HEK293 (cell line): Measurements from ENCODE around the gene HOOK1.

Experiments
- BCL11A ChIP-seq: fragments of 450-650 bp; formaldehyde crosslinking; IDR thresholded peaks from 2 replicates; pipeline ENCODE4 v1.5.1; 2016; ENCODE audit warnings: low read depth, missing biosample characterization, missing genetic modification characterization
- MEIS1 ChIP-seq: sonication (generic); formaldehyde crosslinking; IDR thresholded peaks from 2 replicates; pipeline ENCODE4 v1.8.1; 2022; ENCODE audit warnings: missing genetic modification reagents, mild to moderate bottlenecking, borderline replicate concordance
- RBAK ChIP-seq: fragments of 450-650 bp; formaldehyde crosslinking; IDR thresholded peaks from 2 replicates; pipeline ENCODE4 v1.5.1; 2016; ENCODE audit warnings: missing biosample characterization, missing genetic modification characterization
- TCF7L2 ChIP-seq: IDR thresholded peaks from 2 replicates; pipeline ENCODE4 v1.6.1; 2011; ENCODE audit warnings: low read depth, mild to moderate bottlenecking, inconsistent platforms, low read length, moderate library complexity, borderline replicate concordance
- ZBTB20 ChIP-seq: fragments of 450-650 bp; formaldehyde crosslinking; IDR thresholded peaks from 2 replicates; pipeline ENCODE4 v1.5.1; 2016; ENCODE audit warnings: missing biosample characterization, missing genetic modification characterization
- ZNF146 ChIP-seq: fragments of 450-650 bp; formaldehyde crosslinking; IDR thresholded peaks from 2 replicates; pipeline ENCODE4 v1.5.1; 2016; ENCODE audit warnings: missing biosample characterization, missing genetic modification characterization
- ZNF37A ChIP-seq: fragments of 450-650 bp; IDR thresholded peaks from 2 replicates; pipeline ENCODE4 v1.5.1; 2018; ENCODE audit warnings: missing biosample characterization, missing genetic modification characterization
- ZNF776 ChIP-seq: fragments of 450-650 bp; formaldehyde crosslinking; IDR thresholded peaks from 2 replicates; pipeline ENCODE4 v1.5.0; 2017; ENCODE audit warnings: missing biosample characterization, missing genetic modification characterization, borderline replicate concordance
- ZNF843 ChIP-seq: fragments of 450-650 bp; formaldehyde crosslinking; IDR thresholded peaks from 2 replicates; pipeline ENCODE4 v1.5.1; 2016; ENCODE audit warnings: missing biosample characterization, missing genetic modification characterization
- TF ChIP-seq, protein P1 (sequence below): fragments of 450-650 bp; formaldehyde crosslinking; IDR thresholded peaks from 2 replicates; pipeline ENCODE4 v1.5.1; 2016; ENCODE audit warnings: missing biosample characterization, missing genetic modification characterization
- TF ChIP-seq, protein P2 (sequence below): fragments of 450-650 bp; formaldehyde crosslinking; IDR thresholded peaks from 2 replicates; pipeline ENCODE4 v1.5.1; 2016; ENCODE audit warnings: missing biosample characterization, missing genetic modification characterization
- TF ChIP-seq, protein P3 (sequence below): fragments of 450-650 bp; IDR thresholded peaks from 2 replicates; pipeline ENCODE4 v1.5.1; 2018; ENCODE audit warnings: missing biosample characterization, mild to moderate bottlenecking, missing genetic modification characterization
- TF ChIP-seq, protein P4 (sequence below): fragments of 450-650 bp; formaldehyde crosslinking; IDR thresholded peaks from 2 replicates; pipeline ENCODE4 v1.5.1; 2016; ENCODE audit warnings: missing biosample characterization, missing genetic modification characterization, borderline replicate concordance

DNA sequence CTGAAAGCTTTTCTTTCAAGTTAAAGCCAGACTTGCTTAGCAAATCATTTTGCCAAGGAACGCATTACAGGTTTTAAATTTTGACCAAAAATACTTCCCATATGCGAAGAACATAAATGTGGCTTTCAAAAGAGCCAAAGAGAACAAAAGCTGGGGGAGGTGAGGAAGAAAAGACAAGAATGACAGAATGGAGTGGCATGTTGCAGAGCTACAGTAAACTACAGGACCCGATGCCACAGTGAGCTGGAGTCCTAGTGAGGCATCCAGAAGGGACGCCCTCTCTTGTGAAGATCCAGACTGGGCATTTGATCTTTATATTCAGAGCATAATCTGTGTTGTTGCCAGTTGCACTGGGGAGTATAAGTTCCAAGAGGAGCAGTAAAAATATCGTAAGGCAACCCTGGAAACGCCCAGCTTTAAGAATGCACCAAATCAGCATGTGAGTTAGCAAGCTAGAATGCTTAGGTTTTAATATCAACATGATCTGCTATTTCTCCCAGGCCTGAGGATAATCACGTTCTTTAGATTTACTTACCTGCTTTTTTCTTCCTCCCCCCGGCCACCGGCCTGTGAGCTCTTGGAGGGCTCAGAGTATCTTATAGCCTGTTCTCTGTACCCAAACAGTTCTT lies 48.4 kb upstream of the HOOK1 start:
- TF ChIP-seq RBAK (tag by site-specific recombination) (no peak), ZBTB20 (tag by site-specific recombination) (no peak), BCL11A (tag by site-specific recombination) (no peak), ZNF146 (no peak), ZNF843 (tag by site-specific recombination) (no peak), ZNF37A (tag by site-specific recombination) (no peak), MEIS1 (CRISPR knock-in tag) (no peak), TCF7L2 (no peak), ZNF776 (tag by site-specific recombination) (no peak)
- TF ChIP-seq, protein P1, sequence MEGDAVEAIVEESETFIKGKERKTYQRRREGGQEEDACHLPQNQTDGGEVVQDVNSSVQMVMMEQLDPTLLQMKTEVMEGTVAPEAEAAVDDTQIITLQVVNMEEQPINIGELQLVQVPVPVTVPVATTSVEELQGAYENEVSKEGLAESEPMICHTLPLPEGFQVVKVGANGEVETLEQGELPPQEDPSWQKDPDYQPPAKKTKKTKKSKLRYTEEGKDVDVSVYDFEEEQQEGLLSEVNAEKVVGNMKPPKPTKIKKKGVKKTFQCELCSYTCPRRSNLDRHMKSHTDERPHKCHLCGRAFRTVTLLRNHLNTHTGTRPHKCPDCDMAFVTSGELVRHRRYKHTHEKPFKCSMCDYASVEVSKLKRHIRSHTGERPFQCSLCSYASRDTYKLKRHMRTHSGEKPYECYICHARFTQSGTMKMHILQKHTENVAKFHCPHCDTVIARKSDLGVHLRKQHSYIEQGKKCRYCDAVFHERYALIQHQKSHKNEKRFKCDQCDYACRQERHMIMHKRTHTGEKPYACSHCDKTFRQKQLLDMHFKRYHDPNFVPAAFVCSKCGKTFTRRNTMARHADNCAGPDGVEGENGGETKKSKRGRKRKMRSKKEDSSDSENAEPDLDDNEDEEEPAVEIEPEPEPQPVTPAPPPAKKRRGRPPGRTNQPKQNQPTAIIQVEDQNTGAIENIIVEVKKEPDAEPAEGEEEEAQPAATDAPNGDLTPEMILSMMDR: no peak
- TF ChIP-seq, protein P2, sequence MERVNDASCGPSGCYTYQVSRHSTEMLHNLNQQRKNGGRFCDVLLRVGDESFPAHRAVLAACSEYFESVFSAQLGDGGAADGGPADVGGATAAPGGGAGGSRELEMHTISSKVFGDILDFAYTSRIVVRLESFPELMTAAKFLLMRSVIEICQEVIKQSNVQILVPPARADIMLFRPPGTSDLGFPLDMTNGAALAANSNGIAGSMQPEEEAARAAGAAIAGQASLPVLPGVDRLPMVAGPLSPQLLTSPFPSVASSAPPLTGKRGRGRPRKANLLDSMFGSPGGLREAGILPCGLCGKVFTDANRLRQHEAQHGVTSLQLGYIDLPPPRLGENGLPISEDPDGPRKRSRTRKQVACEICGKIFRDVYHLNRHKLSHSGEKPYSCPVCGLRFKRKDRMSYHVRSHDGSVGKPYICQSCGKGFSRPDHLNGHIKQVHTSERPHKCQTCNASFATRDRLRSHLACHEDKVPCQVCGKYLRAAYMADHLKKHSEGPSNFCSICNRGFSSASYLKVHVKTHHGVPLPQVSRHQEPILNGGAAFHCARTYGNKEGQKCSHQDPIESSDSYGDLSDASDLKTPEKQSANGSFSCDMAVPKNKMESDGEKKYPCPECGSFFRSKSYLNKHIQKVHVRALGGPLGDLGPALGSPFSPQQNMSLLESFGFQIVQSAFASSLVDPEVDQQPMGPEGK (tag by site-specific recombination): no peak
- TF ChIP-seq, protein P3, sequence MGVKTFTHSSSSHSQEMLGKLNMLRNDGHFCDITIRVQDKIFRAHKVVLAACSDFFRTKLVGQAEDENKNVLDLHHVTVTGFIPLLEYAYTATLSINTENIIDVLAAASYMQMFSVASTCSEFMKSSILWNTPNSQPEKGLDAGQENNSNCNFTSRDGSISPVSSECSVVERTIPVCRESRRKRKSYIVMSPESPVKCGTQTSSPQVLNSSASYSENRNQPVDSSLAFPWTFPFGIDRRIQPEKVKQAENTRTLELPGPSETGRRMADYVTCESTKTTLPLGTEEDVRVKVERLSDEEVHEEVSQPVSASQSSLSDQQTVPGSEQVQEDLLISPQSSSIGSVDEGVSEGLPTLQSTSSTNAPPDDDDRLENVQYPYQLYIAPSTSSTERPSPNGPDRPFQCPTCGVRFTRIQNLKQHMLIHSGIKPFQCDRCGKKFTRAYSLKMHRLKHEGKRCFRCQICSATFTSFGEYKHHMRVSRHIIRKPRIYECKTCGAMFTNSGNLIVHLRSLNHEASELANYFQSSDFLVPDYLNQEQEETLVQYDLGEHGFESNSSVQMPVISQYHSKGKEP (tag by site-specific recombination): no peak
- TF ChIP-seq, protein P4, sequence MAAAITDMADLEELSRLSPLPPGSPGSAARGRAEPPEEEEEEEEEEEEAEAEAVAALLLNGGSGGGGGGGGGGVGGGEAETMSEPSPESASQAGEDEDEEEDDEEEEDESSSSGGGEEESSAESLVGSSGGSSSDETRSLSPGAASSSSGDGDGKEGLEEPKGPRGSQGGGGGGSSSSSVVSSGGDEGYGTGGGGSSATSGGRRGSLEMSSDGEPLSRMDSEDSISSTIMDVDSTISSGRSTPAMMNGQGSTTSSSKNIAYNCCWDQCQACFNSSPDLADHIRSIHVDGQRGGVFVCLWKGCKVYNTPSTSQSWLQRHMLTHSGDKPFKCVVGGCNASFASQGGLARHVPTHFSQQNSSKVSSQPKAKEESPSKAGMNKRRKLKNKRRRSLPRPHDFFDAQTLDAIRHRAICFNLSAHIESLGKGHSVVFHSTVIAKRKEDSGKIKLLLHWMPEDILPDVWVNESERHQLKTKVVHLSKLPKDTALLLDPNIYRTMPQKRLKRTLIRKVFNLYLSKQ (tag by site-specific recombination): no peak
